GM18520 (cell line): ENCODE results near the gene MAEA.

Experiments
- ATAC-seq: cut with Tn5 transposase; IDR thresholded peaks from one replicate; pipeline ENCODE4 v1.9.1; 2021; ENCODE audit not compliant: unreplicated experiment

MAEA gene

GRCh38 chr4:1376841-1377605 lies 87.3 kb downstream of the MAEA start:
- ATAC-seq, result no peak

GRCh38 chr4:1377606-1378261 lies 88.0 kb downstream of the MAEA start:
- ATAC-seq, result no peak

GRCh38 chr4:1378559-1379231 lies 89.0 kb downstream of the MAEA start:
- no peak for ATAC-seq

- ATAC-seq, result no peak
Measured at GRCh38 chr4:1379351-1379781, 89.7 kb downstream of the MAEA start.

GRCh38 chr4:1379801-1380331 lies 90.2 kb downstream of the MAEA start:
- no peak for ATAC-seq

- no peak for ATAC-seq
Measured at GRCh38 chr4:1380368-1381151, 90.9 kb downstream of the MAEA start.

GRCh38 chr4:1381181-1381621 lies 91.5 kb downstream of the MAEA start:
- ATAC-seq, result no peak

- ATAC-seq, result no peak
Measured at GRCh38 chr4:1381944-1382541, 92.4 kb downstream of the MAEA start.

- ATAC-seq, result no peak
Measured at GRCh38 chr4:1382776-1383727, 93.4 kb downstream of the MAEA start.

- no peak for ATAC-seq
Measured at GRCh38 chr4:1383728-1384591, 94.3 kb downstream of the MAEA start.

GRCh38 chr4:1384675-1385372 lies 95.1 kb downstream of the MAEA start:
- no peak for ATAC-seq

- no peak for ATAC-seq
Measured at GRCh38 chr4:1385373-1386340, 96.0 kb downstream of the MAEA start.
